HepG2 (cell line): ENCODE data around the gene ACAP3. TPM values are rescaled to one million over a fixed set of nuclear protein-coding genes. Genes with fewer than 3 reads are reported as not detected.

ENCODE experiments used
- AGO2 ChIP-seq: fragments of 200-400 bp; formaldehyde crosslinking; optimal IDR thresholded peaks from 2 replicates; pipeline ENCODE3; 2017; ENCODE audit warnings: mild to moderate bottlenecking, low read depth, low read length, moderate library complexity
- CTCF ChIP-seq: sonication (generic); formaldehyde crosslinking; IDR thresholded peaks from 2 replicates; pipeline ENCODE4 v1.5.0; 2020; ENCODE audit warnings: mild to moderate bottlenecking, missing genetic modification reagents, moderate library complexity
- DPF2 ChIP-seq: sonication (generic); formaldehyde crosslinking; IDR thresholded peaks from 2 replicates; pipeline ENCODE4 v1.4.0; 2020; ENCODE audit warnings: mild to moderate bottlenecking, low read depth, missing genetic modification reagents, borderline replicate concordance
- GFI1 ChIP-seq: sonication (generic); formaldehyde crosslinking; IDR thresholded peaks from 2 replicates; pipeline ENCODE4 v1.5.0; 2020; ENCODE audit warnings: missing genetic modification reagents, mild to moderate bottlenecking, borderline replicate concordance
- MIER3 ChIP-seq: IDR thresholded peaks from 2 replicates; pipeline ENCODE4 v1.6.1; 2016; ENCODE audit warnings: missing compliant biosample characterization, borderline replicate concordance
- MXI1 ChIP-seq: IDR thresholded peaks from 3 replicates; pipeline ENCODE4 v1.6.1; 2012; ENCODE audit warnings: low read depth, low read length, inconsistent platforms, borderline replicate concordance
- NPAS2 ChIP-seq: sonication (generic); formaldehyde crosslinking; IDR thresholded peaks from 2 replicates; pipeline ENCODE4 v1.8.0; 2022; ENCODE audit warnings: mild to moderate bottlenecking, missing genetic modification reagents, borderline replicate concordance
- NR2F2 ChIP-seq: IDR thresholded peaks from 2 replicates; pipeline ENCODE4 v1.6.1; 2012; ENCODE audit warnings: low read depth, inconsistent platforms, borderline replicate concordance
- PPARG ChIP-seq: conservative IDR thresholded peaks from 2 replicates; pipeline ENCODE4 v1.6.1; 2016; ENCODE audit warnings: missing biosample characterization, missing genetic modification reagents
- SNAPC2 ChIP-seq: sonication (generic); formaldehyde crosslinking; IDR thresholded peaks from 2 replicates; pipeline ENCODE4 v1.8.1; 2022; ENCODE audit warnings: mild to moderate bottlenecking, missing genetic modification reagents
- ZNF256 ChIP-seq: sonication (generic); formaldehyde crosslinking; conservative IDR thresholded peaks from 2 replicates; pipeline ENCODE4 v1.4.0; 2020; ENCODE audit warnings: missing genetic modification reagents
- ZNF446 ChIP-seq: sonication (generic); formaldehyde crosslinking; IDR thresholded peaks from 2 replicates; pipeline ENCODE4 v1.5.0; 2020; ENCODE audit warnings: mild to moderate bottlenecking, missing genetic modification reagents
- ZNF550 ChIP-seq: sonication (generic); formaldehyde crosslinking; IDR thresholded peaks from 2 replicates; pipeline ENCODE4 v1.4.0; 2020; ENCODE audit warnings: mild to moderate bottlenecking, missing genetic modification reagents, borderline replicate concordance
- ZNF564 ChIP-seq: sonication (generic); formaldehyde crosslinking; IDR thresholded peaks from 2 replicates; pipeline ENCODE4 v1.8.1; 2023; ENCODE audit warnings: mild to moderate bottlenecking, missing genetic modification reagents
- ZNF580 ChIP-seq: IDR thresholded peaks from 2 replicates; pipeline ENCODE4 v1.6.1; 2016; ENCODE audit warnings: low read depth, borderline replicate concordance
- ZNF788 ChIP-seq: sonication (generic); formaldehyde crosslinking; IDR thresholded peaks from 2 replicates; pipeline ENCODE4 v1.5.0; 2020; ENCODE audit warnings: mild to moderate bottlenecking, missing genetic modification reagents, borderline replicate concordance
- polyA plus RNA-seq, 8 experiments: library from polyadenylated mRNA; depleted of rRNA in 3 of 8; stranded (reverse) in 7 of 8; unstranded in 1 of 8; fragments of >200 nt; fragmentation: Illumina TruSeq in 4 of 8; extraction: Trizol in 4 of 8; gene quantifications; 2 replicates each; pipeline versions ENCODE4 v1.2.1 to v1.2.3, GENCODE V29; 2011 to 2016; ENCODE audit warnings: low read depth in 4 of 8, missing spikeins in 1 of 8, mixed read lengths in 1 of 8; ENCODE audit not compliant: insufficient read depth in 1 of 8
- total RNA-seq, 5 experiments: library from RNA; depleted of rRNA; stranded (reverse); fragments of >200 nt; fragmentation: Illumina TruSeq; extraction: Trizol; gene quantifications; 2 replicates each; pipeline ENCODE4 v1.2.3, GENCODE V29; 2016; ENCODE audit warnings: low read depth in 1 of 5
- TF ChIP-seq, protein P1 (sequence below): sonication (generic); formaldehyde crosslinking; IDR thresholded peaks from 2 replicates; pipeline ENCODE4 v1.4.0; 2020; ENCODE audit warnings: mild to moderate bottlenecking, missing genetic modification reagents
- TF ChIP-seq, protein P2 (sequence below): sonication (generic); formaldehyde crosslinking; conservative IDR thresholded peaks from 2 replicates; pipeline ENCODE4 v1.4.0; 2020; ENCODE audit warnings: missing genetic modification reagents
- TF ChIP-seq, protein P3 (sequence below): sonication (generic); formaldehyde crosslinking; IDR thresholded peaks from 2 replicates; pipeline ENCODE4 v1.4.0; 2020; ENCODE audit warnings: missing genetic modification reagents
- TF ChIP-seq, protein P4 (sequence below): sonication (generic); formaldehyde crosslinking; IDR thresholded peaks from 2 replicates; pipeline ENCODE4 v1.8.0; 2022; ENCODE audit warnings: missing genetic modification reagents, low read depth, mild to moderate bottlenecking, borderline replicate concordance

The ACAP3 gene
- total and polyA plus RNA-seq, 2 of the 13 experiments (the other 11 are each of a cell fraction or from before 2014, with no cell fraction given): 29.4 to 50.8 TPM

DNA sequence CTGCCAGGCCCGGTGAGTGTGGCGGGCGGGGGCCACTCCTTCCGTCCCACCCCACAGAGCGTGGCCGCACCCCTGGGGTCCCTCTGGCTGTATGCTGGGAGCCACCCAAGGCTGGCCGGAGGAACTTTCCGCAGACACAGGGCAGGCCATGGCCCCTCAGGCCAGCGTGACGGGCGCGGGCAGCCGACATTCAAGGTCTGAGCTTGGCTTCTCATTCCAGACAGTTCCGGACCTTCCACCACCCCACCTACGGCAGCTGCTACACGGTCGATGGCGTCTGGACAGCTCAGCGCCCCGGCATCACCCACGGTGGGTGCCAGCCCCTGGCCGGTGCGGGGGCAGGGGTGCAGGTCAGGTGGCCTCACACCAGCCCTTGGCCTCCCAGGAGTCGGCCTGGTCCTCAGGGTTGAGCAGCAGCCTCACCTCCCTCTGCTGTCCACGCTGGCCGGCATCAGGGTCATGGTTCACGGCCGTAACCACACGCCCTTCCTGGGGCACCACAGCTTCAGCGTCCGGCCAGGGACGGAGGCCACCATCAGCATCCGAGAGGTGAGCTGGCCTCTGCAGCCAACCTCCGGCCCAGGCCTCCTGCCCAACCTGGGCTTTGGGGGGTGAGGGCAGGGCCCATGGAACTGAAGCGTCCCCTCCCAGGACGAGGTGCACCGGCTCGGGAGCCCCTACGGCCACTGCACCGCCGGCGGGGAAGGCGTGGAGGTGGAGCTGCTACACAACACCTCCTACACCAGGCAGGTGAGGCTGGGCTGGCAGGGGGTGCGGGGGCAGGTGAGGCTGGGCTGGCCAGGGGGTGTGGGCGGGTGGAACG lies 20.2 kb downstream of the ACAP3 start (continued):
- no peak for TF ChIP-seq MIER3 (CRISPR knock-in tag)
- TF ChIP-seq NPAS2: no peak
- TF ChIP-seq, protein P1, sequence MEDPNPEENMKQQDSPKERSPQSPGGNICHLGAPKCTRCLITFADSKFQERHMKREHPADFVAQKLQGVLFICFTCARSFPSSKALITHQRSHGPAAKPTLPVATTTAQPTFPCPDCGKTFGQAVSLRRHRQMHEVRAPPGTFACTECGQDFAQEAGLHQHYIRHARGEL: no peak
- TF ChIP-seq ZNF788: no peak; the same call in 1 of the 2 replicates
- TF ChIP-seq GFI1: no peak
- no peak for TF ChIP-seq MXI1
- no peak for TF ChIP-seq AGO2
- TF ChIP-seq ZNF580 (CRISPR knock-in tag): peak; percentile 33; the same call in 1 of the 2 replicates
- peak; percentile 44; the same call in 1 of the 2 replicates for TF ChIP-seq CTCF
- TF ChIP-seq ZNF564: 0 out of 2 replicates have a peak, but pooled peaks have one; percentile 50
- no peak for TF ChIP-seq SNAPC2 (CRISPR knock-in tag)
- TF ChIP-seq, protein P2, sequence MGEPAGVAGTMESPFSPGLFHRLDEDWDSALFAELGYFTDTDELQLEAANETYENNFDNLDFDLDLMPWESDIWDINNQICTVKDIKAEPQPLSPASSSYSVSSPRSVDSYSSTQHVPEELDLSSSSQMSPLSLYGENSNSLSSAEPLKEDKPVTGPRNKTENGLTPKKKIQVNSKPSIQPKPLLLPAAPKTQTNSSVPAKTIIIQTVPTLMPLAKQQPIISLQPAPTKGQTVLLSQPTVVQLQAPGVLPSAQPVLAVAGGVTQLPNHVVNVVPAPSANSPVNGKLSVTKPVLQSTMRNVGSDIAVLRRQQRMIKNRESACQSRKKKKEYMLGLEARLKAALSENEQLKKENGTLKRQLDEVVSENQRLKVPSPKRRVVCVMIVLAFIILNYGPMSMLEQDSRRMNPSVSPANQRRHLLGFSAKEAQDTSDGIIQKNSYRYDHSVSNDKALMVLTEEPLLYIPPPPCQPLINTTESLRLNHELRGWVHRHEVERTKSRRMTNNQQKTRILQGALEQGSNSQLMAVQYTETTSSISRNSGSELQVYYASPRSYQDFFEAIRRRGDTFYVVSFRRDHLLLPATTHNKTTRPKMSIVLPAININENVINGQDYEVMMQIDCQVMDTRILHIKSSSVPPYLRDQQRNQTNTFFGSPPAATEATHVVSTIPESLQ (CRISPR knock-in tag): no peak
- TF ChIP-seq DPF2 (CRISPR knock-in tag): peak; percentile 74; the same call in 1 of the 2 replicates
- no peak for TF ChIP-seq ZNF550
- TF ChIP-seq, protein P3, sequence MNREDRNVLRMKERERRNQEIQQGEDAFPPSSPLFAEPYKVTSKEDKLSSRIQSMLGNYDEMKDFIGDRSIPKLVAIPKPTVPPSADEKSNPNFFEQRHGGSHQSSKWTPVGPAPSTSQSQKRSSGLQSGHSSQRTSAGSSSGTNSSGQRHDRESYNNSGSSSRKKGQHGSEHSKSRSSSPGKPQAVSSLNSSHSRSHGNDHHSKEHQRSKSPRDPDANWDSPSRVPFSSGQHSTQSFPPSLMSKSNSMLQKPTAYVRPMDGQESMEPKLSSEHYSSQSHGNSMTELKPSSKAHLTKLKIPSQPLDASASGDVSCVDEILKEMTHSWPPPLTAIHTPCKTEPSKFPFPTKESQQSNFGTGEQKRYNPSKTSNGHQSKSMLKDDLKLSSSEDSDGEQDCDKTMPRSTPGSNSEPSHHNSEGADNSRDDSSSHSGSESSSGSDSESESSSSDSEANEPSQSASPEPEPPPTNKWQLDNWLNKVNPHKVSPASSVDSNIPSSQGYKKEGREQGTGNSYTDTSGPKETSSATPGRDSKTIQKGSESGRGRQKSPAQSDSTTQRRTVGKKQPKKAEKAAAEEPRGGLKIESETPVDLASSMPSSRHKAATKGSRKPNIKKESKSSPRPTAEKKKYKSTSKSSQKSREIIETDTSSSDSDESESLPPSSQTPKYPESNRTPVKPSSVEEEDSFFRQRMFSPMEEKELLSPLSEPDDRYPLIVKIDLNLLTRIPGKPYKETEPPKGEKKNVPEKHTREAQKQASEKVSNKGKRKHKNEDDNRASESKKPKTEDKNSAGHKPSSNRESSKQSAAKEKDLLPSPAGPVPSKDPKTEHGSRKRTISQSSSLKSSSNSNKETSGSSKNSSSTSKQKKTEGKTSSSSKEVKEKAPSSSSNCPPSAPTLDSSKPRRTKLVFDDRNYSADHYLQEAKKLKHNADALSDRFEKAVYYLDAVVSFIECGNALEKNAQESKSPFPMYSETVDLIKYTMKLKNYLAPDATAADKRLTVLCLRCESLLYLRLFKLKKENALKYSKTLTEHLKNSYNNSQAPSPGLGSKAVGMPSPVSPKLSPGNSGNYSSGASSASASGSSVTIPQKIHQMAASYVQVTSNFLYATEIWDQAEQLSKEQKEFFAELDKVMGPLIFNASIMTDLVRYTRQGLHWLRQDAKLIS: no peak
- TF ChIP-seq, protein P4, sequence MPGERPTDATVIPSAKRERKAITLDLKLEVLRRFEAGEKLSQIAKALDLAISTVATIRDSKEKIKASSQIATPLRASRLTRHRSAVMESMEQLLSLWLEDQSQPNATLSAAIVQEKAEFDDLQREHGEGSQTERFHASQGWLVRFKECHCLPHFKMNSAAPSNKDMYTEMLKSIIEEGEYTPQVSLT (CRISPR knock-in tag): no peak
- TF ChIP-seq ZNF446 (CRISPR knock-in tag): no peak
- no peak for TF ChIP-seq NR2F2
- peak; percentile 74; the same call in 1 of the 2 replicates for TF ChIP-seq PPARG
- TF ChIP-seq ZNF256 (CRISPR knock-in tag): no peak
